Measurements from ENCODE around the gene CCDC13. TPM values are rescaled to one million over a fixed set of nuclear protein-coding genes. Genes with fewer than 3 reads are reported as not detected.

The CCDC13 gene
- total RNA-seq, 1 donor from 2014 or later = not detected

DNA sequence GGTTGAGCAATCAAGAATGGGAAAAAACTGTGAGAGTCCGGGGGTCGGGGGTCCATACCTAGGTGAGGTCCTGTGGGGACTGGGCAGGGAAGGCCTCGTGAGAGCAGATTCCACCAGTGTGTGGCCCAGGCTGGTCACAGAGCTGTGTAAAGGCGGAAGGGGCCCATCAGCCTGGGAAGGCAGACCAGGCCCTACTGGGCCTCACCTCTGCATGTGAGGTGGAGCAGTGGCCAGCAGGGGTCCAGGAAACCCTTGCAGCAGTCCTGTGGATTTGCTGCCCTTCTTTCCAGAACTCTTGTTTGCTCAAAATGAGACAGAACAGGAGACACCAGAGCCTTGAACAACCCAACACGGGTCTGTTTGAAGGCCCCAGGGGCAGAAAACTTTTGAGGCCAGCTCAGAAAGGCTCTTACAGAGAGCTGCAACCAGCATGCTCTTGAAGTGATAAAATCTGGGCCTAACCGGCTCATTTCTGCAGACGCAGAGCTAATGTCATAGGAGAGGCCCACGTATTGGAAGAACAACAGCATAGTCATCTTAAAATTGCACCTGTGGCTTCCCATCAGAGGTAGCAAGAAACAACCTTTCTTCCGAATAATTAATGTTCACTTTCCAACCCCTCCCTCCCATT lies 40.1 kb downstream of the CCDC13 start:
- H3K27me3 Mint-ChIP-seq (ENCODE audit: low read depth) = peaks cover 3% of the 10 kb centered on the region
- no peak overlapping the region for H3K4me3 Mint-ChIP-seq (ENCODE audit: low read depth)
- intact Hi-C loops (cut with micrococcal nuclease) = no loop called here

GRCh38 chr3:42732196-42732828 lies 40.7 kb downstream of the CCDC13 start:
- H3K36me3 Mint-ChIP-seq (ENCODE audit: low read depth) = no peaks in the 10 kb centered on the region
- H3K4me3 Mint-ChIP-seq (ENCODE audit: low read depth) = no peak overlapping the region
- H3K27ac Mint-ChIP-seq = no peak overlapping the region
- H3K27me3 Mint-ChIP-seq (ENCODE audit: low read depth) = peaks cover 6% of the 10 kb centered on the region
- intact Hi-C loops (cut with micrococcal nuclease) = no loop called here
- no peaks in the 10 kb centered on the region for H3K4me1 Mint-ChIP-seq (ENCODE audit: low read depth)
- no peaks in the 10 kb centered on the region for H3K9me3 Mint-ChIP-seq
- no peak for DNase-seq (ENCODE audit: low spot score)

More for the DNA sequence above, 40.1 kb downstream of the CCDC13 start:
- no peaks in the 10 kb centered on the region for H3K9me3 Mint-ChIP-seq
- no peaks in the 10 kb centered on the region for H3K4me1 Mint-ChIP-seq (ENCODE audit: low read depth)
- no peak for DNase-seq (ENCODE audit: low spot score)
- no peaks in the 10 kb centered on the region for H3K36me3 Mint-ChIP-seq (ENCODE audit: low read depth)
- no peak overlapping the region for H3K27ac Mint-ChIP-seq

DNA sequence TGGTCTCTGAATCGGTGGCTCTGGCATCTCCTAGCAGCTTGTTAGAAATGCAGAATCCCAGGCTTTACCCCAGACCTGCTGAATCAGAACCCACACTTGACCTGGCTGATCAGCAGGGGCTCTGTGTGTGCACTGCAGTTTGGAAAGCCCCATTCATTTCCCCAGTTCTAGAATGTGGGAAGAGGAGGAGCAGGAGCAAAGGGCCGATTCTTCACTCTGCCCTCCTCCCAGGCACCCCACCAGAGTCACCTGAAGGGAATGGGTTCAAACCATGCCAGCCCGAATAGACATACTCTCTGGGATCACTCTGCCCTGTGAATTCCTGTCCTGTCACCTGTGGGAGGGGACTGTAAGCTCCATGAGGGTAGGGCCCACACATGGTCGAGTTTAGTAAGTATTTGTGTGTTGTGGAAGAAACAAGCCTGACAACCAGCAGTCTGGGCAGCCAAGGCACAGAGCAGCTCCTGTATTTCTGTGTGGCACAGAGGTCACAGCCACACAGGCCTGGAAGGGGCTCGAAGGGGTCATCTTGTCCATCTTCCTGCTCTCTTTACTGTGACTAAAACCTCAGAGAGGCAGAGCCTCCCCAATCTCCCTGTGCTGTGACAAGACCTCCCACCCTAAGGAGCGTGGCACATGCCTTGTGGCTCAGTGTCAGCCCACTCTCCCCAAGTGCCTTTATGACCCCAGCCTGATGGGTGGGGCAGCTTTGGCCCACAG lies 41.4 kb downstream of the CCDC13 start:
- peaks cover 6% of the 10 kb centered on the region for H3K27me3 Mint-ChIP-seq (ENCODE audit: low read depth)
- DNase-seq (ENCODE audit: low spot score) = no peak
- H3K36me3 Mint-ChIP-seq (ENCODE audit: low read depth) = no peaks in the 10 kb centered on the region
- no peaks in the 10 kb centered on the region for H3K9me3 Mint-ChIP-seq
- H3K4me3 Mint-ChIP-seq (ENCODE audit: low read depth) = no peak overlapping the region
- intact Hi-C loops (cut with micrococcal nuclease) = no loop called here
- H3K4me1 Mint-ChIP-seq (ENCODE audit: low read depth) = no peaks in the 10 kb centered on the region
- H3K27ac Mint-ChIP-seq = no peak overlapping the region

DNA sequence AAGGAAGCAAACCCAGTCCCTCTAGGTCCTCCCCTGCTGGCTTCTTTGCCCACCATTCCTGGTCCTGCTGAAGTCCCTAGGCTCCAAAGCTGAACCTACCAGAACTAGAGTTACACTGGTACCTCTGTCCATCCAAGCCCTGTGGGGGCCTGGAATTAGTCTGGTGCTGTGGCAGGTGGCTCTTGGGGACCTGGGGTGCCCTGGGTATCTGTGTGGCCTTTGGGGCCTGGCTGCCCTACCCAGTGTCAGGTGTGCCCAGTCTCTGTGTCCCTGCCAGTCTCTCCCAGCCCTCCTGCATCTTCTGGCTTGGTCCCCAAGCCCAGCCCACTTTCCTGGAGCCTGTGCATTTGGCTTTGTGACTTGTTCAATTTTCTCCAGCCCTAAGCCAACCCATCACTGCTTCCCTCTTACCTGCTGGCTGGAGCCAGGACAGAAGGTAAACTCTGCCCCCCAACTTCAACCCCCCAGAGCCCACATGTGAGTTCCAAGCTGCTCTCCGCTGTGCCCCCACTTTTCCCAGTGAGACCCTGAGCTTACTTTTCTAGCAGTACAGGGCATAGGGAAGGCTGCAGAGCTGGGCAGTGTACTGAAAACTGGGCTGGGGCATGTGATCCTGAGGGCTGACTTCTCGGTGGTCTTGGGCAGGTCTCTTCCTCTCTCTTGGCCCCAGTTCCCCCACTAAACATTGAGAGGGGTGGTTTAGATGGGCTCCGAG lies 42.2 kb downstream of the CCDC13 start:
- no peak for DNase-seq (ENCODE audit: low spot score)
- Mint-ChIP-seq H3K4me3 (ENCODE audit: low read depth) (no peak overlapping the region), H3K36me3 (ENCODE audit: low read depth) (no peaks in the 10 kb centered on the region), H3K27ac (no peak overlapping the region), H3K27me3 (ENCODE audit: low read depth) (peaks cover 6% of the 10 kb centered on the region), H3K9me3 (no peaks in the 10 kb centered on the region), H3K4me1 (ENCODE audit: low read depth) (no peaks in the 10 kb centered on the region)
- intact Hi-C loops (cut with micrococcal nuclease) = no loop called here

DNA sequence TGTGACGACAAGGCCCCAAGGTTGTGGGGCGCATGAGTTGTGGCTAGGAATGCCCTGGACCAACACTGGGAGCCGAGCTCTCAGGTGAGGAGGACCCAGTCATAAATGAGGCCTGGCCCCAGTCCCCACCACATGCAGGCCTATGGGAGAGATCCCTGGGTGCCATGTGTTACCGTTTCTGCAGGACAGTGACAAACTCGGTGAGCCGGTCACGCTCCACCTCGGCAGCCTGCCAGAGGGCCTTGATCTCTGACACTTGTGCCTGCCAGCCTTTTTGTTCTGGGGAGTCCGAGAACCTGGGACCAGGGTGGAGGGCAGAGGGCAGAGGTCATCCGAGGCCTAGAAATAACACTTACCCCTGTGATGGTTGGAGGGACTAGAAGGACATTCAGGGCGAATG lies 42.8 kb downstream of the CCDC13 start:
- intact Hi-C loops (cut with micrococcal nuclease) = no loop called here
- Mint-ChIP-seq H3K36me3 (ENCODE audit: low read depth) (no peaks in the 10 kb centered on the region), H3K27ac (no peak overlapping the region), H3K27me3 (ENCODE audit: low read depth) (peaks cover 11% of the 10 kb centered on the region), H3K4me1 (ENCODE audit: low read depth) (no peaks in the 10 kb centered on the region), H3K9me3 (no peaks in the 10 kb centered on the region), H3K4me3 (ENCODE audit: low read depth) (no peak overlapping the region)
- no peak for DNase-seq (ENCODE audit: low spot score)

DNA sequence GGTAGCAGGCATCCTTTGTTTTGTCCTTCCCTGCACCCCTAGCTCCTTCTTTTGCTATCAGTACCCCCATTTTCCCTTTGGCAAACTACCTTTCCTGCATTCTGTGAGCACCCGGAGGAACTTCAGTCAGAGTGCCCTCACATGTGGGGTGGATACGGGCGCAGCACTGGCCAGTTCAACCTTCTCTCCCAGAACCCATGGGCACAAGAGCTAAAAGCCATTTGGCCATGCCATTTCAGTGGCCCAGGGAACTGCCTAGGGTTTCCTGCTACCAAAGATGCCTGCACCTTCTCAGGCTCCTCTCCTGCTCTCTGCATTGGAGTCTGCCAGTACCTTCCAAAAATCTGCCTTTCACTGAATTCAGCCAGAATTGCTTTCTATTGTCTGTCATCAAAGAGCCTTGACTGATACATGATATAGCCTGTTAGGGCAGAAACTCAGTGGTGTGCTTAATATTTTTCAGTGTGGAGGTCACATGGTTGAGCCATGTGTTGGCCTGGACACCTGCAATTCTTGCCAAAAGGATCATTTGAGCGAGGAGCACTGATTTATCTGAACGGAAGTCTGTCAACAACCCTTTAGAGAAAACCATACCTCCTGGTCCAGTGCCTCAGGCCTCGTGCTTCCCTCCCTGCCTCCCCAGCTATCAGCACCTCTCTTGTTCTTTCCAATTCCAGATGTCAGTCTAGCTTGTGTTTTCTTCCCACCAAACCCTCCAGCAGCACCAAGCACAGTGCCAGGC lies 43.5 kb downstream of the CCDC13 start:
- no peaks in the 10 kb centered on the region for H3K9me3 Mint-ChIP-seq
- no peak overlapping the region for H3K27ac Mint-ChIP-seq
- DNase-seq (ENCODE audit: low spot score) = no peak
- no peak overlapping the region for H3K4me3 Mint-ChIP-seq (ENCODE audit: low read depth)
- no peaks in the 10 kb centered on the region for H3K36me3 Mint-ChIP-seq (ENCODE audit: low read depth)
- peaks cover 11% of the 10 kb centered on the region for H3K27me3 Mint-ChIP-seq (ENCODE audit: low read depth)
- no peaks in the 10 kb centered on the region for H3K4me1 Mint-ChIP-seq (ENCODE audit: low read depth)
- intact Hi-C loops (cut with micrococcal nuclease) = no loop called here

- intact Hi-C loops (cut with micrococcal nuclease) = no loop called here
- H3K27me3 Mint-ChIP-seq (ENCODE audit: low read depth) = peaks cover 15% of the 10 kb centered on the region
- no peaks in the 10 kb centered on the region for H3K9me3 Mint-ChIP-seq
- no peaks in the 10 kb centered on the region for H3K4me1 Mint-ChIP-seq (ENCODE audit: low read depth)
- no peak overlapping the region for H3K27ac Mint-ChIP-seq
- H3K36me3 Mint-ChIP-seq (ENCODE audit: low read depth) = no peaks in the 10 kb centered on the region
- no peak for DNase-seq (ENCODE audit: low spot score)
- no peak overlapping the region for H3K4me3 Mint-ChIP-seq (ENCODE audit: low read depth)
Observed at GRCh38 chr3:42728668-42729364, 44.2 kb downstream of the CCDC13 start.

- Mint-ChIP-seq H3K4me1 (ENCODE audit: low read depth) (no peaks in the 10 kb centered on the region), H3K9me3 (no peaks in the 10 kb centered on the region), H3K36me3 (ENCODE audit: low read depth) (no peaks in the 10 kb centered on the region), H3K27ac (no peak overlapping the region), H3K4me3 (ENCODE audit: low read depth) (no peak overlapping the region), H3K27me3 (ENCODE audit: low read depth) (peaks cover 15% of the 10 kb centered on the region)
- DNase-seq (ENCODE audit: low spot score) = no peak
- intact Hi-C loops (cut with micrococcal nuclease) = no loop called here
Observed at GRCh38 chr3:42728056-42728455, 45.0 kb downstream of the CCDC13 start.

DNA sequence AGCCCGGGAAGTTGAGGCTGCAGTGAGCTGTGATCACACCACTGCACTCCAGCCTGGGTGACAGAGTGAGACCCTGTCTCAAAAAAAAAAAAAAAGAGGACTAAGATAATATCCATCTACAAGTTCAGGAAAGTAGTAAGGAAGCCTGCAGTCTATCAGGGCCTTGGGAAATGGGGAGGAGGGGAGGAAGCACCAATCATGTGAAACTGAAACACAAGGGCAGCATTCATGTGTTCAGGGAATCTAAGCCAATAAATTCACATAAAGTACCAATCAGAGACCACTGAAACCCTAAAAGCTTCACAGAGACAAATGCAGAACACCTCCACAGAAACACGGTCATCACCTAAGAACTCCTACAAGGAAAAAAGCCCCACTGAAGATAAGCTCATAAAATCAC lies 47.6 kb downstream of the CCDC13 start:
- Mint-ChIP-seq H3K4me1 (ENCODE audit: low read depth) (no peaks in the 10 kb centered on the region), H3K9me3 (no peaks in the 10 kb centered on the region), H3K4me3 (ENCODE audit: low read depth) (no peak overlapping the region), H3K27ac (no peak overlapping the region), H3K27me3 (ENCODE audit: low read depth) (peaks cover 15% of the 10 kb centered on the region), H3K36me3 (ENCODE audit: low read depth) (no peaks in the 10 kb centered on the region)
- intact Hi-C loops (cut with micrococcal nuclease) = no loop called here
- no peak for DNase-seq (ENCODE audit: low spot score)

DNA sequence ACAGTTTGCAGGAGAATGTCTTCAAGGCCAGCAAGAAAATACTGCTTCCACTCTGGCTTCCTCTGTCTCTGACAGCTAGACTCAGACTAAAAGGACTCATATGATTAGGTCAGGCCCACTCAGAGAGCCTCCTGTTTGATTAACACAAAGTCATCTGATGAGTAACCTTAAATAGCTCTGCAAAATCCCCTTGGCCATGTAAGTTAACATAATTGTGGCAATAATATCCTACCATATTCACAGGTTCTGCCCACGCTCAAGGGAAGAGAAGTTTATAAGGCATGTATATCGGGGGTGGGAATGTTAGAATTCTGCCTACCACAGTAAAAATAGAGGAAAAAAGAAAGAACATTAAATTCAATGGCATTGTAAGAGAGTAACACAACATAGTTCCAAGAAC lies 49.8 kb downstream of the CCDC13 start:
- no peaks in the 10 kb centered on the region for H3K36me3 Mint-ChIP-seq (ENCODE audit: low read depth)
- intact Hi-C loops (cut with micrococcal nuclease) = no loop called here
- no peak overlapping the region for H3K27ac Mint-ChIP-seq
- peaks cover 14% of the 10 kb centered on the region for H3K27me3 Mint-ChIP-seq (ENCODE audit: low read depth)
- no peaks in the 10 kb centered on the region for H3K9me3 Mint-ChIP-seq
- no peak for DNase-seq (ENCODE audit: low spot score)
- H3K4me1 Mint-ChIP-seq (ENCODE audit: low read depth) = no peaks in the 10 kb centered on the region
- H3K4me3 Mint-ChIP-seq (ENCODE audit: low read depth) = no peak overlapping the region
